ENCODE results near the gene ANKRD66. TPM values are rescaled to one million over a fixed set of nuclear protein-coding genes. Genes with fewer than 3 reads are reported as not detected.
"Not testable (repeated sequence)": the region's sequence is repeated elsewhere in the genome, so short reads cannot be mapped to it uniquely, and the experiment has no call there.

Gene ANKRD66
- total and polyA plus RNA-seq, 12 donors, result not detected

DNA sequence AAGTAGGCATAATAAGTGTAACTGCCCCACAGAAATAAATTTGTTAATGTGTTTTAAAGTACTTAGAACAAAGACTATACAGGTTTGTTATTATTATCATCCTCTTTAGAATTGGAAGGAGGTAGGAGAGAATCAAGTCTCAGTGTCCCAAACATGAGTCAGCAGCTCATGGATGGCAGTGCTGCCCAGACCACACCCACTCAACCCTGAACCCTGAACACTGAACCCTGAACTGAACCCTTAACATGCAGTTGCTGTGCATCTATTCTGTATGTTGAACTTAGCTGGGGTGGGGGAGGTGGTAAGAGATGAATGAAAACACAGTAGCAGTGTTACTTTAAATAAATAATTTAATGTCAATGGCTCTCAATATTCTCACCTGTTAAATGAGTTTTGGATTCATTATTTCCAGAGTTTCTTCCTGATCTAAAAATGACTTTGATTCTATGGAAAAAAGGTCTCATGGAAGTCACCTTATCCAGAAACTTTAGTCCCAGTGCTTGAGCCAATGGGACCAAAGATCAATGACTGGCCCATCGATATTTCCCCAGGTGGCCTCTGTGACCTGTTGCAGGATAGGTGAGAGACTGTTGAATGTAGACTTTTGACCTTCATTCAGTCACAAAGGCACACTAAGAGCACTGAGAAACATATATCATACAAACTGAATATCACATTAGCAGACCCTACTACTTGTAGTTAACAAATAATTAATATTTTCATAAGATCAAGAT is 3.1 kb upstream of the ANKRD66 start:
- Histone ChIP-seq H3K4me1 (no peaks in the 10 kb centered on the region), H3K36me3 (no peaks in the 10 kb centered on the region), H3K27ac (no peak overlapping the region), H3K9me3 (no peaks in the 10 kb centered on the region), H3K27me3 (peaks cover 0 to 14% (median 5%) of the 10 kb centered on the region in 7 donors), H3K4me3 (no peak overlapping the region)
- DNase-seq (no peak), ATAC-seq (no peak)
- intact Hi-C loops (cut with DNase I), result loop anchor here in 1 of 10 donors (10.0 kb wide), 1 partner anchor 59 kb away; the partner anchor contains the start of gene TDRD6
- 75 to 97% methylated on average over 1 of the region's 1 CpG for WGBS, 2 donors
- TF ChIP-seq, protein P1, sequence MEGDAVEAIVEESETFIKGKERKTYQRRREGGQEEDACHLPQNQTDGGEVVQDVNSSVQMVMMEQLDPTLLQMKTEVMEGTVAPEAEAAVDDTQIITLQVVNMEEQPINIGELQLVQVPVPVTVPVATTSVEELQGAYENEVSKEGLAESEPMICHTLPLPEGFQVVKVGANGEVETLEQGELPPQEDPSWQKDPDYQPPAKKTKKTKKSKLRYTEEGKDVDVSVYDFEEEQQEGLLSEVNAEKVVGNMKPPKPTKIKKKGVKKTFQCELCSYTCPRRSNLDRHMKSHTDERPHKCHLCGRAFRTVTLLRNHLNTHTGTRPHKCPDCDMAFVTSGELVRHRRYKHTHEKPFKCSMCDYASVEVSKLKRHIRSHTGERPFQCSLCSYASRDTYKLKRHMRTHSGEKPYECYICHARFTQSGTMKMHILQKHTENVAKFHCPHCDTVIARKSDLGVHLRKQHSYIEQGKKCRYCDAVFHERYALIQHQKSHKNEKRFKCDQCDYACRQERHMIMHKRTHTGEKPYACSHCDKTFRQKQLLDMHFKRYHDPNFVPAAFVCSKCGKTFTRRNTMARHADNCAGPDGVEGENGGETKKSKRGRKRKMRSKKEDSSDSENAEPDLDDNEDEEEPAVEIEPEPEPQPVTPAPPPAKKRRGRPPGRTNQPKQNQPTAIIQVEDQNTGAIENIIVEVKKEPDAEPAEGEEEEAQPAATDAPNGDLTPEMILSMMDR (IDR thresholded peaks at IDR 0.05), result no peak

DNA sequence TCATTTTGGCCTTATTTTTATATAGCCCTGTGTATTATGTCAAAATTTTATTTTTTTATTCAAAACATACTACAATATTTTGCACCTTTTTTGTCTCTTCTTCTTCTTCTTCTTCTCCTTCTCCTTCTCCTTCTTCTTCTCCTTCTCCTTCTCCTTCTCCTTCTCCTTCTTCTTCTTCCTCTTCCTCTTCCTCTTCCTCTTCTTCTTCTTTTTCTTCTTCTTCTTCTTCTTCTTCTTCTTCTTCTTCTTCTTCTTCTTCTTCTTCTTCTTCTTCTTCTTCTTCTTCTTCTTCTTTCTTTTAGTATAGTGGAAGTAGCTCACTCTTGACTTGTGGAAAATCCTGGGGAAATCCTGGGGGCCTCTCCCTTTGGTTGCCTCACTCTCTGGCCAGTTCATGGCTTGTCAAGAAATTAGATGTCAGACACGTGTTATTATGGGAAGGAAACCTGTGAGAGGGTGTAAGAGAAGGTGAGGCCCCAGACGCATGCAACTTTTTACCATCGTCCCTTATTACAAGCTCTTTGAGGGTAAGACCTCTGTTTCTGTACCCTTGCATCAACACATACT is 2.5 kb upstream of the ANKRD66 start:
- not testable (repeated sequence) for ATAC-seq, DNase-seq
- intact Hi-C loops (cut with DNase I), result loop anchor here in 1 of 10 donors (10.0 kb wide), 1 partner anchor 59 kb away; the partner anchor contains the start of gene TDRD6

DNA sequence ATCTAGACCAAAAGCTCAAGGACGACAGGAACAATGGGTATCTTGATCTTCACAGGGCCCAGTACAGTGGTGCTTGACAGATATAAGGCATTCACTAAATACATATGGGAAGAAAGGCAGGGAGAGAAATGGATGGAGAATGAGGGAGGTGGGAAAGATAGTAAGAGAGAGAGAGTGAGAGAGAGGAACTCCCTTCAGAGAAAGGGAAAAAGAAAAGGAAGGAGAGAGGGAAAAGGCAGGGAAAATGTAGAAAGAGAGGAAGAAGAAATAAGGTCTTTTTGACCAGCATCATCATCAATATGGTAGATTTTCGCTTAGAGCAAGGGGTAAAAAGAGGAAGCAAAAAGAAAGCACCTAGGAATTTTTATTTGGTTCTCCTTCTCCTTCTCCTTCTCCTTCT is 760 bp upstream of the ANKRD66 start:
- no peaks in the 10 kb centered on the region for H3K36me3 ChIP-seq
- intact Hi-C loops (cut with DNase I), result loop anchor here in 1 of 10 donors (10.0 kb wide), 1 partner anchor 61 kb away; the partner anchor contains the start of gene TDRD6

More for the DNA sequence above, 2.5 kb upstream of the ANKRD66 start:
- not testable (repeated sequence) for H3K36me3 ChIP-seq, H3K4me1 ChIP-seq, H3K27ac ChIP-seq, H3K27me3 ChIP-seq, H3K9me3 ChIP-seq, H3K4me3 ChIP-seq
- 74 to 79% methylated on average over 3 of the region's 3 CpGs for WGBS, 2 donors

DNA sequence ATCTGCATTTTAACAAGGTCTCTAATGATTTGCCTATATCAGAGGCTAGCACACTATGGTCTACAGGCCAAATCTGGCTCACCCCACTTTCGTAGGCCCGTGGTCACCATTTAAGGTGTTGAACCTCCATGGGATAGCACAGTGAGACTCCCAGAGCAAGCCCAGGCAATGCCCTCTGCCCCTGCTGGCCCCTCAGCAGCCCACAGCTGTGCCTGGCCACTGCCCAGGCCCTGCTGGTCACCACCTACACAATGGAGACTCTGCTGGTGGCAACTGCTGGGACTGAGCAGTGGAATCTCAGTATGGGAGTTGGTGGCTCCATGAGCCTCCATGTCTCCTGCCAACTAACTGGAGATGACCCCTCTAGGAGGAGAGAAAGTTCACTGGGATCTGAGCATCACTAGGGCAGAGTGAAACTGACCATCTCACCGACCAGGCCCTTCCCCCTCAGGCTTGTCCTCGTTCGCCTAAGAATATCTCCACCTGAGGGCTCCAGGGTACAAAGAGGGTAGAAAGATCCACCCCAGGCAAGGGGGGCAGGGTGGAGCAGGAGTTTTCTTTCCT is 2.3 kb downstream of the ANKRD66 start:
- H3K36me3 ChIP-seq, result no peaks in the 10 kb centered on the region
- no peaks in the 10 kb centered on the region for H3K9me3 ChIP-seq
- ATAC-seq, result no peak
- peaks cover 0 to 5% (median 0%) of the 10 kb centered on the region in 7 donors for H3K27me3 ChIP-seq
- TF ChIP-seq, protein P1 (IDR thresholded peaks at IDR 0.05), result no peak
- H3K27ac ChIP-seq, result no peak overlapping the region
- H3K4me1 ChIP-seq, result no peaks in the 10 kb centered on the region
- WGBS, 2 donors, result 91 to 95% methylated on average over 5 of the region's 5 CpGs
- no peak for DNase-seq
- intact Hi-C loops (cut with DNase I), result loop anchor here in 1 of 10 donors (10.0 kb wide), 1 partner anchor 64 kb away; the partner anchor contains the start of gene TDRD6
- H3K4me3 ChIP-seq, result no peak overlapping the region

More for the DNA sequence above, 760 bp upstream of the ANKRD66 start:
- 59 to 73% methylated on average over 2 of the region's 2 CpGs for WGBS, 2 donors
- TF ChIP-seq, protein P1 (IDR thresholded peaks at IDR 0.05), result no peak
- ATAC-seq (no peak), DNase-seq (no peak)
- Histone ChIP-seq H3K4me1 (no peaks in the 10 kb centered on the region), H3K27me3 (peaks cover 0 to 5% (median 0%) of the 10 kb centered on the region in 7 donors), H3K9me3 (no peaks in the 10 kb centered on the region), H3K27ac (no peak overlapping the region), H3K4me3 (no peak overlapping the region)

Measured in heart right ventricle (tissue), 16 donors.